Measurements from ENCODE around the gene TRPV5.

Gene TRPV5

GRCh38 chr7:142868188-142868985 is 65.2 kb downstream of the TRPV5 start:
- DNase-seq, result no peak

GRCh38 chr7:142867398-142868187 is 66.0 kb downstream of the TRPV5 start:
- DNase-seq, result no peak

GRCh38 chr7:142867097-142867378 is 66.5 kb downstream of the TRPV5 start:
- DNase-seq, result no peak

- no peak for DNase-seq
Measured at GRCh38 chr7:142866361-142867096, 67.0 kb downstream of the TRPV5 start.

- no peak for DNase-seq
Measured at GRCh38 chr7:142865766-142866165, 67.8 kb downstream of the TRPV5 start.

- no peak for DNase-seq
Measured at GRCh38 chr7:142864980-142865747, 68.4 kb downstream of the TRPV5 start.

- DNase-seq, result no peak
Measured at GRCh38 chr7:142863891-142864685, 69.5 kb downstream of the TRPV5 start.

GRCh38 chr7:142862786-142863400 is 70.7 kb downstream of the TRPV5 start:
- no peak for DNase-seq

- no peak for DNase-seq
Measured at GRCh38 chr7:142862351-142862750, 71.2 kb downstream of the TRPV5 start.

- no peak for DNase-seq
Measured at GRCh38 chr7:142860968-142861367, 72.6 kb downstream of the TRPV5 start.

- DNase-seq, result no peak
Measured at GRCh38 chr7:142859829-142860228, 73.7 kb downstream of the TRPV5 start.

- no peak for DNase-seq
Measured at GRCh38 chr7:142859411-142859810, 74.1 kb downstream of the TRPV5 start.
